WERI-Rb-1 (cell line): ENCODE results near the gene IFNA10.
A peak's percentile ranks its signal among the peaks of the same experiment; 100 is the strongest.
"Not testable (repeated sequence)": the region's sequence is repeated elsewhere in the genome, so short reads cannot be mapped to it uniquely, and the experiment has no call there.

Experiments
- DNase-seq: peaks from one replicate; pipeline ENCODE4 v3.0.0-alpha.2; 2020
- H3K27ac ChIP-seq: fragments of 250-450 bp; sonication (Bioruptor Pico); 2 replicates; pipeline ENCODE4 v1.5.1; 2020; ENCODE audit warnings: mild to moderate bottlenecking, moderate library complexity
- H3K27me3 ChIP-seq: fragments of 250-450 bp; sonication (Bioruptor Pico); 2 replicates; pipeline ENCODE4 v1.5.1; 2021; ENCODE audit warnings: mild to moderate bottlenecking, low read depth, moderate library complexity; ENCODE audit not compliant: insufficient read depth, severe bottlenecking
- H3K36me3 ChIP-seq: fragments of 250-450 bp; sonication (Bioruptor Pico); 2 replicates; pipeline ENCODE4 v1.5.1; 2020; ENCODE audit warnings: mild to moderate bottlenecking, moderate library complexity
- H3K4me3 ChIP-seq: 2 replicates; pipeline ENCODE4 v1.5.1; 2011; ENCODE audit warnings: low read depth, mild to moderate bottlenecking, control low read depth, low read length
- H3K9me3 ChIP-seq: fragments of 250-450 bp; sonication (Bioruptor Pico); 2 replicates; pipeline ENCODE4 v1.5.1; 2021; ENCODE audit warnings: mild to moderate bottlenecking, moderate library complexity; ENCODE audit not compliant: severe bottlenecking
- CTCF ChIP-seq: IDR thresholded peaks from 2 replicates; pipeline ENCODE4 v1.5.1; 2011; ENCODE audit warnings: low read depth, mild to moderate bottlenecking, control low read depth, inconsistent platforms, low read length

IFNA10 gene

GRCh38 chr9:21239911-21240310 is 33.0 kb upstream of the IFNA10 start, which contains the start of gene IFNA14:
Gene IFNA14, minus strand, starts transcription at chr9:21240005. Its CDS starts 70 bp downstream, at chr9:21239935.
- no peak for DNase-seq
- Histone ChIP-seq H3K27ac (no peak within 1 kb of the TSS), H3K27me3 (no peaks in the 10 kb centered on the region), H3K36me3 (no peaks in the 10 kb centered on the region), H3K4me3 (no peak within 1 kb of the TSS), H3K9me3 (no peaks in the 10 kb centered on the region)
- TF ChIP-seq CTCF, result no peak

GRCh38 chr9:21236360-21236714 is 29.4 kb upstream of the IFNA10 start:
- not testable (repeated sequence) for DNase-seq, H3K9me3 ChIP-seq, H3K27ac ChIP-seq, H3K4me3 ChIP-seq, H3K36me3 ChIP-seq, H3K27me3 ChIP-seq

GRCh38 chr9:21235468-21236359 is 28.8 kb upstream of the IFNA10 start:
- peak; percentile 31 for DNase-seq

GRCh38 chr9:21234153-21234687 is 27.3 kb upstream of the IFNA10 start:
- TF ChIP-seq CTCF, result no peak
- Histone ChIP-seq H3K27me3 (no peaks in the 10 kb centered on the region), H3K4me3 (no peak overlapping the region), H3K27ac (no peak overlapping the region), H3K9me3 (no peaks in the 10 kb centered on the region), H3K36me3 (no peaks in the 10 kb centered on the region)
- DNase-seq, result no peak

More at GRCh38 chr9:21235468-21236359, 28.8 kb upstream of the IFNA10 start:
- H3K27ac ChIP-seq, H3K9me3 ChIP-seq, H3K27me3 ChIP-seq, H3K36me3 ChIP-seq, H3K4me3 ChIP-seq: not testable (repeated sequence)
- TF ChIP-seq CTCF, result peak; percentile 64

GRCh38 chr9:21233258-21233657 is 26.3 kb upstream of the IFNA10 start:
- H3K27ac ChIP-seq, result no peak overlapping the region
- TF ChIP-seq CTCF, result no peak
- H3K27me3 ChIP-seq, result no peaks in the 10 kb centered on the region
- H3K9me3 ChIP-seq, result no peaks in the 10 kb centered on the region
- no peaks in the 10 kb centered on the region for H3K36me3 ChIP-seq
- DNase-seq, result no peak
- H3K4me3 ChIP-seq, result no peak overlapping the region

- H3K9me3 ChIP-seq, result no peaks in the 10 kb centered on the region
- no peak for TF ChIP-seq CTCF
- H3K36me3 ChIP-seq, result no peaks in the 10 kb centered on the region
- H3K4me3 ChIP-seq, result no peak within 1 kb of the TSS
- no peak within 1 kb of the TSS for H3K27ac ChIP-seq
- H3K27me3 ChIP-seq, result peaks cover 5% of the 10 kb centered on the region
- no peak for DNase-seq
Observed at GRCh38 chr9:21228122-21228521, 21.2 kb upstream of the IFNA10 start, which contains the start of gene IFNA17. Gene IFNA17, minus strand, starts transcription at chr9:21228222. Its CDS starts 49 bp downstream, at chr9:21228173.

- H3K9me3 ChIP-seq, result not testable (repeated sequence)
Observed at GRCh38 chr9:21217211-21217610, 10.3 kb upstream of the IFNA10 start, which contains the start of gene IFNA16. Gene IFNA16, minus strand, starts transcription at chr9:21217311. Its CDS starts 6 bp downstream, at chr9:21217305.

More at GRCh38 chr9:21217211-21217610, 10.3 kb upstream of the IFNA10 start, which contains the start of gene IFNA16:
- DNase-seq, H3K36me3 ChIP-seq, H3K27ac ChIP-seq, H3K4me3 ChIP-seq, H3K27me3 ChIP-seq: not testable (repeated sequence)
